H1 (cell line): ENCODE data around the gene RHBDD2. TPM values are rescaled to one million over a fixed set of nuclear protein-coding genes. Genes with fewer than 3 reads are reported as not detected.

ENCODE experiments used
- CTCF ChIA-PET: fragments of 300-600 bp; sonication (Branson Sonifier 250); formaldehyde crosslinking; loops from one replicate; lab custom pipeline; 2021; ENCODE audit not compliant: partially characterized antibody; lab: Charles Lee
- POLR2A ChIA-PET: fragments of 300-600 bp; sonication (Branson Sonifier 250); formaldehyde crosslinking; loops from one replicate; lab custom pipeline; 2021; ENCODE audit warnings: inconsistent platforms; ENCODE audit not compliant: partially characterized antibody; lab: Charles Lee
- DNase-seq, 2 experiments: peaks; one replicate each; pipeline versions ENCODE4 v3.0.0 to v3.0.0-alpha.2; 2010 to 2022; ENCODE audit warnings: low spot score in 2 of 2, low read depth in 1 of 2, mixed read lengths in 1 of 2
- FAIRE-seq: peaks from 2 replicates; lab custom pipeline; 2011; peaks lifted over from hg19 to GRCh38; lab: Jason Lieb, UNC
- H2AFZ ChIP-seq: 2 replicates; pipeline ENCODE4 v1.8.1; 2012; ENCODE audit warnings: low read length, inconsistent platforms
- H2AK5ac ChIP-seq: 2 replicates; pipeline ENCODE4 v1.6.1; 2013; ENCODE audit warnings: low read depth, low read length
- H2BK120ac ChIP-seq: replicated peaks from 2 replicates; pipeline ENCODE3; 2013; ENCODE audit warnings: low read depth, low read length, inconsistent platforms
- H2BK12ac ChIP-seq: 2 replicates; pipeline ENCODE4 v1.6.1; 2013; ENCODE audit warnings: low read depth, low read length
- H2BK15ac ChIP-seq: 2 replicates; pipeline ENCODE4 v1.6.1; 2013; ENCODE audit warnings: low read length
- H2BK20ac ChIP-seq: 2 replicates; pipeline ENCODE4 v1.6.1; 2013; ENCODE audit warnings: low read length
- H2BK5ac ChIP-seq: 2 replicates; pipeline ENCODE4 v1.6.1; 2013; ENCODE audit warnings: low read depth, low read length
- H3K14ac ChIP-seq: 2 replicates; pipeline ENCODE4 v1.6.1; 2013; ENCODE audit warnings: inconsistent platforms; ENCODE audit not compliant: insufficient read length
- H3K18ac ChIP-seq: 2 replicates; pipeline ENCODE4 v1.6.1; 2013; ENCODE audit warnings: low read length; ENCODE audit errors: extremely low read depth
- H3K23ac ChIP-seq: 2 replicates; pipeline ENCODE4 v1.6.1; 2013; ENCODE audit warnings: inconsistent platforms; ENCODE audit not compliant: insufficient read length
- H3K23me2 ChIP-seq: 2 replicates; pipeline ENCODE4 v1.6.1; 2013; ENCODE audit warnings: low read depth, low read length
- H3K27ac ChIP-seq: 2 replicates; pipeline ENCODE4 v1.6.1; 2011; ENCODE audit warnings: low read depth, low read length, inconsistent platforms
- H3K27me3 ChIP-seq, 4 experiments: replicated peaks in 1 of 4; 1 replicate in 1 of 4; 2 replicates in 3 of 4; pipeline versions ENCODE4 v1.6.1 to v1.8.1; 2011 to 2013; ENCODE audit warnings: low read length in 3 of 4, mild to moderate bottlenecking in 3 of 4, inconsistent platforms in 2 of 4, mixed read lengths in 2 of 4, moderate library complexity in 1 of 4; ENCODE audit not compliant: control insufficient read depth in 3 of 4, insufficient read depth in 3 of 4; ENCODE audit errors: extremely low read depth in 1 of 4
- H3K36me3 ChIP-seq, 4 experiments: 2 replicates each; pipeline versions ENCODE4 v1.6.1 to v1.8.1; 2011 to 2013; ENCODE audit warnings: mild to moderate bottlenecking in 4 of 4, low read length in 3 of 4, moderate library complexity in 2 of 4, control low read depth in 1 of 4, inconsistent platforms in 1 of 4; ENCODE audit not compliant: insufficient read depth in 4 of 4, control insufficient read depth in 2 of 4
- H3K4ac ChIP-seq: replicated peaks from 2 replicates; pipeline ENCODE3; 2013; ENCODE audit warnings: low read length, low read depth, mixed read lengths, inconsistent platforms; ENCODE audit not compliant: insufficient read length
- H3K4me1 ChIP-seq, 4 experiments: replicated peaks in 1 of 4; 1 replicate in 1 of 4; 2 replicates in 3 of 4; pipeline versions ENCODE4 v1.6.1 to v1.8.1; 2011 to 2013; ENCODE audit warnings: low read length in 3 of 4, inconsistent platforms in 2 of 4, mixed read lengths in 1 of 4; ENCODE audit not compliant: insufficient read depth in 4 of 4, control insufficient read depth in 3 of 4
- H3K4me2 ChIP-seq, 2 experiments: 2 replicates each; pipeline versions ENCODE4 v1.6.1 to v1.8.1; 2011 to 2013; ENCODE audit warnings: low read depth in 2 of 2, low read length in 2 of 2, control low read depth in 1 of 2, inconsistent platforms in 1 of 2, mild to moderate bottlenecking in 1 of 2; ENCODE audit not compliant: insufficient read depth in 1 of 2
- H3K4me3 ChIP-seq, 4 experiments: fragments of 200-600, 300-600 bp in 1 of 4; sonication (generic), shearing (Covaris generic), sonication (Bioruptor Twin) in 1 of 4; 2 replicates each; pipeline versions ENCODE4 v1.5.1 to v1.8.1; 2011 to 2016; ENCODE audit warnings: low read length in 4 of 4, low read depth in 3 of 4, control low read depth in 2 of 4, inconsistent platforms in 2 of 4, mild to moderate bottlenecking in 2 of 4, mixed read lengths in 1 of 4, moderate library complexity in 1 of 4; ENCODE audit not compliant: insufficient read depth in 2 of 4; ENCODE audit errors: extremely low read depth in 1 of 4
- H3K56ac ChIP-seq: replicated peaks from 2 replicates; pipeline ENCODE3; 2013; ENCODE audit warnings: low read depth, mild to moderate bottlenecking, mixed read lengths, low read length, inconsistent platforms; ENCODE audit not compliant: insufficient read length
- H3K79me1 ChIP-seq: 2 replicates; pipeline ENCODE4 v1.6.1; 2013; ENCODE audit warnings: low read depth, low read length, control low read depth
- H3K79me2 ChIP-seq, 2 experiments: 2 replicates each; pipeline versions ENCODE4 v1.6.1 to v1.8.1; 2012 to 2013; ENCODE audit warnings: low read length in 2 of 2, mild to moderate bottlenecking in 2 of 2, inconsistent platforms in 1 of 2; ENCODE audit not compliant: insufficient read depth in 2 of 2, control insufficient read depth in 1 of 2
- H3K9ac ChIP-seq, 4 experiments: replicated peaks in 1 of 4; 1 replicate in 1 of 4; 2 replicates in 3 of 4; pipeline versions ENCODE4 v1.6.1 to v1.8.1; 2011 to 2013; ENCODE audit warnings: low read depth in 3 of 4, low read length in 3 of 4, control low read depth in 2 of 4, mild to moderate bottlenecking in 2 of 4, moderate library complexity in 2 of 4, inconsistent platforms in 1 of 4; ENCODE audit errors: extremely low read depth in 1 of 4
- H3K9me3 ChIP-seq, 2 experiments: 2 replicates each; pipeline versions ENCODE4 v1.6.1 to v1.8.1; 2012 to 2013; ENCODE audit warnings: mild to moderate bottlenecking in 2 of 2, moderate library complexity in 2 of 2, control low read depth in 1 of 2, inconsistent platforms in 1 of 2, low read depth in 1 of 2, low read length in 1 of 2, mixed read lengths in 1 of 2; ENCODE audit not compliant: insufficient read depth in 2 of 2
- H4K20me1 ChIP-seq, 2 experiments: replicated peaks in 1 of 2; 2 replicates each; pipeline versions ENCODE3 to v1.8.1; 2011 to 2013; ENCODE audit warnings: inconsistent platforms in 2 of 2, low read length in 2 of 2, mild to moderate bottlenecking in 1 of 2; ENCODE audit not compliant: insufficient read depth in 2 of 2, control insufficient read depth in 1 of 2
- H4K5ac ChIP-seq: 2 replicates; pipeline ENCODE4 v1.6.1; 2013; ENCODE audit warnings: low read length, low read depth, mixed read lengths, inconsistent platforms; ENCODE audit not compliant: insufficient read length
- H4K8ac ChIP-seq: 2 replicates; pipeline ENCODE4 v1.8.0; 2013; ENCODE audit warnings: mild to moderate bottlenecking, moderate library complexity, low read length, inconsistent platforms; ENCODE audit not compliant: insufficient read depth; ENCODE audit errors: extremely low read depth
- H4K91ac ChIP-seq: replicated peaks from 2 replicates; pipeline ENCODE3; 2013; ENCODE audit warnings: low read length, mixed read lengths, inconsistent platforms; ENCODE audit not compliant: insufficient read length
- GTF2F1 ChIP-seq: IDR thresholded peaks from 2 replicates; pipeline ENCODE4 v1.6.1; 2012; ENCODE audit warnings: low read depth, low read length, improper control_type of control experiment, borderline replicate concordance
- RAD21 ChIP-seq, 2 experiments: IDR thresholded peaks in 1 of 2; conservative IDR thresholded peaks in 1 of 2; 2 replicates each; pipeline ENCODE4 v1.6.1; 2011; ENCODE audit warnings: low read depth in 2 of 2, low read length in 2 of 2, improper control_type of control experiment in 1 of 2, inconsistent platforms in 1 of 2, mild to moderate bottlenecking in 1 of 2, moderate library complexity in 1 of 2
- WGBS, 2 experiments: shearing (Covaris generic) in 1 of 2; methylation state at CpG; one replicate each; pipeline versions ENCODE4 v1.1.6 to v1.1.7; 2013 to 2015; ENCODE audit warnings: low lambda C conversion rate in 2 of 2, mixed read lengths in 2 of 2, inconsistent platforms in 1 of 2, low coverage in 1 of 2, missing lambda C conversion rate in 1 of 2; ENCODE audit not compliant: insufficient replicate concordance in 2 of 2, insufficient coverage in 1 of 2, insufficient read length in 1 of 2; ENCODE audit errors: extremely low coverage in 1 of 2, missing lambda C conversion rate in 1 of 2; 5-methylcytosine and 5-hydroxymethylcytosine counted together
- polyA plus RNA-seq, 7 experiments: library from polyadenylated mRNA; depleted of rRNA in 3 of 7; stranded (reverse) in 5 of 7; unstranded in 2 of 7; fragments of >200 nt in 5 of 7; fragments of 200-250 nt in 2 of 7; gene quantifications; 1 replicate in 5 of 7; 2 replicates in 1 of 7; 4 replicates in 1 of 7; pipeline versions ENCODE4 v1.2.1 to v1.2.3, GENCODE V29; 2011 to 2013; ENCODE audit warnings: missing spikeins in 2 of 7, mixed read lengths in 2 of 7
- total RNA-seq: library from RNA; stranded (reverse); fragmentation: NEBNext Ultra II Directional; extraction: Animal tissue kit (Norgen Biotek cat#: 25700); gene quantifications from 2 replicates; pipeline ENCODE4 v1.2.1, GENCODE V29; 2021

RHBDD2 gene
- total and polyA plus RNA-seq, 2 of the 8 experiments (the other 6 are each of a cell fraction or from before 2014, with no cell fraction given) = 28.3 to 65.5 TPM

GRCh38 chr7:75866114-75866488 lies 12.7 kb upstream of the RHBDD2 start:
- H3K56ac ChIP-seq = no peak overlapping the region

More at GRCh38 chr7:75866114-75866488, 12.7 kb upstream of the RHBDD2 start:
- Histone ChIP-seq H3K4me3 (no peak overlapping the region), H3K4me1 (peaks cover 0 to 3% (median 2%) of the 10 kb centered on the region in 4 experiments; a peak in 3 of 7 replicates), H4K20me1 (no peaks in the 10 kb centered on the region), H3K9me3 (no peaks in the 10 kb centered on the region), H3K4me2 (no peak overlapping the region), H3K14ac (no peak overlapping the region), H3K27me3 (no peaks in the 10 kb centered on the region), H2BK120ac (no peak overlapping the region), H3K18ac (no peak overlapping the region), H3K4ac (no peak overlapping the region), H2BK15ac (no peak overlapping the region; the same call in 1 of the 2 replicates), H2AFZ (0 out of 2 replicates have a peak overlapping the region, but pooled peaks have one; percentile 56), H3K79me2 (no peaks in the 10 kb centered on the region), H2BK12ac (no peak overlapping the region), H3K9ac (no peak overlapping the region), H3K79me1 (no peaks in the 10 kb centered on the region), H2AK5ac (no peak overlapping the region), H2BK20ac (no peak overlapping the region), H3K36me3 (no peaks in the 10 kb centered on the region), H4K91ac (peak overlapping the region; percentile 15), H2BK5ac (no peak overlapping the region), H3K27ac (no peak overlapping the region), H4K8ac (no peak overlapping the region), H3K23ac (no peak overlapping the region)
- 92% methylated on average over 5 of the region's 5 CpGs; no CpG with 5 or more reads in 1 of the 2 experiments for WGBS, 2 experiments
- DNase-seq = no peak
- POLR2A ChIA-PET = interaction anchor here (0.8 to 1.5 kb wide), 2 partner anchors 13 to 101 kb away, joined by 4 to 6 read pairs; partner anchors contain the start of gene RHBDD2
- TF ChIP-seq RAD21 (IDR thresholded peaks at IDR 0.05 in 1 of 2, conservative IDR thresholded peaks at IDR 0.05 in 1 of 2; ENCODE audit: low read depth in 2 of 2, low read length in 2 of 2) (no peak), GTF2F1 (no peak)
- TF ChIP-seq, all 59 proteins: peak for 0
- H4K5ac ChIP-seq = no peak overlapping the region
- CTCF ChIA-PET = interaction anchor here (0.6 to 4.3 kb wide), 28 partner anchors 9 to 396 kb away, joined by 3 to 57 read pairs (median 5); partner anchors contain the start of gene RHBDD2
- FAIRE-seq = no peak
- no peaks in the 10 kb centered on the region for H3K23me2 ChIP-seq
